OCI-LY7 (cell line): ENCODE measurements around the gene NLRP3. TPM values are rescaled to one million over a fixed set of nuclear protein-coding genes. Genes with fewer than 3 reads are reported as not detected.

ENCODE experiments used
- BruUV-seq: library from RNA; stranded (reverse); fragments of 400-500 nt; replicated peaks from 2 replicates; lab custom pipeline; 2021; lab: Mats Ljungman, UMichigan
- CTCF ChIA-PET: fragments of 300-600 bp; sonication (Branson Sonifier 250); formaldehyde crosslinking; loops from one replicate; lab custom pipeline; 2022; ENCODE audit warnings: antibody characterized with exemption; ENCODE audit not compliant: unreplicated experiment; lab: Charles Lee
- POLR2A ChIA-PET: fragments of 300-600 bp; sonication (Branson Sonifier 250); formaldehyde crosslinking; loops from one replicate; lab custom pipeline; 2022; ENCODE audit warnings: antibody characterized with exemption; lab: Charles Lee
- DNase-seq: peaks from one replicate; pipeline ENCODE4 v3.0.0-alpha.2; 2015; ENCODE audit warnings: low spot score
- H2AFZ ChIP-seq: fragments of 200-600 bp; sonication (generic), shearing (Covaris generic); 2 replicates; pipeline ENCODE4 v1.6.1; 2014; ENCODE audit warnings: mild to moderate bottlenecking, antibody characterized with exemption, low read length, moderate library complexity
- H3K27ac ChIP-seq: fragments of 200-600 bp; sonication (generic); 2 replicates; pipeline ENCODE4 v1.5.1; 2014; ENCODE audit warnings: mixed run types, low read depth, mild to moderate bottlenecking, moderate library complexity, low read length, inconsistent platforms; ENCODE audit not compliant: poor library complexity, severe bottlenecking
- H3K36me3 ChIP-seq: fragments of 200-600 bp; sonication (generic); 2 replicates; pipeline ENCODE4 v1.6.1; 2014; ENCODE audit warnings: mild to moderate bottlenecking, antibody characterized with exemption, low read length, moderate library complexity, mixed read lengths; ENCODE audit not compliant: insufficient read depth
- H3K4me1 ChIP-seq: fragments of 200-600 bp; sonication (generic); 2 replicates; pipeline ENCODE4 v1.5.1; 2014; ENCODE audit warnings: mild to moderate bottlenecking, low read length; ENCODE audit not compliant: insufficient read depth, poor library complexity, severe bottlenecking
- H3K4me2 ChIP-seq: fragments of 200-600 bp; sonication (generic); 2 replicates; pipeline ENCODE4 v1.6.1; 2014; ENCODE audit warnings: mild to moderate bottlenecking, low read length
- H3K4me3 ChIP-seq: fragments of 200-600 bp; sonication (generic); 2 replicates; pipeline ENCODE4 v1.5.1; 2014; ENCODE audit warnings: mild to moderate bottlenecking, low read depth, low read length; ENCODE audit not compliant: poor library complexity, severe bottlenecking
- H3K79me2 ChIP-seq: fragments of 200-600 bp; sonication (generic); 2 replicates; pipeline ENCODE4 v1.6.1; 2016; ENCODE audit warnings: low read depth, mild to moderate bottlenecking, low read length, moderate library complexity, mixed read lengths; ENCODE audit not compliant: insufficient read depth
- H3K9me2 ChIP-seq: fragments of 200-600 bp; sonication (generic); 2 replicates; pipeline ENCODE4 v1.6.1; 2016; ENCODE audit warnings: mild to moderate bottlenecking, low read length, mixed read lengths; ENCODE audit not compliant: insufficient read depth
- H3K9me3 ChIP-seq: fragments of 200-600 bp; sonication (generic); 2 replicates; pipeline ENCODE4 v1.6.1; 2014; ENCODE audit warnings: mild to moderate bottlenecking, mixed run types, low read length, mixed read lengths
- H4K20me1 ChIP-seq: fragments of 200-600 bp; sonication (generic); 2 replicates; pipeline ENCODE4 v1.6.1; 2014; ENCODE audit warnings: mild to moderate bottlenecking, antibody characterized with exemption, low read length, moderate library complexity, mixed read lengths; ENCODE audit not compliant: insufficient read depth
- EZH2phosphoT487 ChIP-seq: fragments of 200-600 bp; sonication (generic); IDR thresholded peaks from 2 replicates; pipeline ENCODE4 v1.6.1; 2018; ENCODE audit warnings: low read depth, borderline replicate concordance, mild to moderate bottlenecking, mixed run types, antibody characterized with exemption, low read length, moderate library complexity, mixed read lengths
- intact Hi-C: fragments of 100-400 bp; cut with micrococcal nuclease; formaldehyde crosslinking; loops from one replicate; pipeline ENCODE4 v1.10.0; 2022; ENCODE audit not compliant: unreplicated experiment
- total RNA-seq, 2 experiments: library from RNA; depleted of rRNA in 1 of 2; stranded (reverse); fragments of >200 nt in 1 of 2; shearing (Covaris generic) in 1 of 2; gene quantifications; 2 replicates each; pipeline ENCODE4 v1.2.3, GENCODE V29; 2014 to 2022
- TF ChIP-seq, protein P1 (sequence below): fragments of 200-600 bp; sonication (generic); conservative IDR thresholded peaks from 2 replicates; pipeline ENCODE4 v1.5.1; 2014; ENCODE audit warnings: mild to moderate bottlenecking, antibody characterized with exemption, low read length, moderate library complexity, mixed read lengths

Gene NLRP3
- total RNA-seq, 2 experiments from 2014 or later, result not detected

DNA sequence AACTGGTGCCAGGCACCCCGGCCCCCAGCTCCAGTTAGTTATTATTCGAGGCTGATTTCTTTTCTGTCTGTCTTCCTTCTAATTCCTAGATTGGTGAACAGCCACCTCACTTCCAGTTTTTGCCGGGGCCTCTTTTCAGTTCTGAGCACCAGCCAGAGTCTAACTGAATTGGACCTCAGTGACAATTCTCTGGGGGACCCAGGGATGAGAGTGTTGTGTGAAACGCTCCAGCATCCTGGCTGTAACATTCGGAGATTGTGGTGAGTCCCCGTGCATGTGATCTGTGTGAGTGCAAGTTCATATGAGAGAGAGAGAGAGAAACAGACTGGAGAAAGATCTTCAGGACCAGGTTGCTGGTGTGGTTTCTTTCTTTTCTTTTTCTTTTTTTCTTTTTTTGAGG is 13.5 kb downstream of the NLRP3 start:
- H3K79me2 ChIP-seq, result no peaks in the 10 kb centered on the region
- intact Hi-C loops, result no loop called here
- no peak overlapping the region for H3K27ac ChIP-seq
- H3K4me3 ChIP-seq, result no peak overlapping the region
- no peak for TF ChIP-seq EZH2phosphoT487
- TF ChIP-seq, protein P1, sequence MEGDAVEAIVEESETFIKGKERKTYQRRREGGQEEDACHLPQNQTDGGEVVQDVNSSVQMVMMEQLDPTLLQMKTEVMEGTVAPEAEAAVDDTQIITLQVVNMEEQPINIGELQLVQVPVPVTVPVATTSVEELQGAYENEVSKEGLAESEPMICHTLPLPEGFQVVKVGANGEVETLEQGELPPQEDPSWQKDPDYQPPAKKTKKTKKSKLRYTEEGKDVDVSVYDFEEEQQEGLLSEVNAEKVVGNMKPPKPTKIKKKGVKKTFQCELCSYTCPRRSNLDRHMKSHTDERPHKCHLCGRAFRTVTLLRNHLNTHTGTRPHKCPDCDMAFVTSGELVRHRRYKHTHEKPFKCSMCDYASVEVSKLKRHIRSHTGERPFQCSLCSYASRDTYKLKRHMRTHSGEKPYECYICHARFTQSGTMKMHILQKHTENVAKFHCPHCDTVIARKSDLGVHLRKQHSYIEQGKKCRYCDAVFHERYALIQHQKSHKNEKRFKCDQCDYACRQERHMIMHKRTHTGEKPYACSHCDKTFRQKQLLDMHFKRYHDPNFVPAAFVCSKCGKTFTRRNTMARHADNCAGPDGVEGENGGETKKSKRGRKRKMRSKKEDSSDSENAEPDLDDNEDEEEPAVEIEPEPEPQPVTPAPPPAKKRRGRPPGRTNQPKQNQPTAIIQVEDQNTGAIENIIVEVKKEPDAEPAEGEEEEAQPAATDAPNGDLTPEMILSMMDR, result no peak
- BruUV-seq, result no TSS peak
- CTCF ChIA-PET, result no interaction called here
- H4K20me1 ChIP-seq, result no peaks in the 10 kb centered on the region
- DNase-seq, result no peak
- POLR2A ChIA-PET, result no interaction called here
- H3K9me2 ChIP-seq, result no peaks in the 10 kb centered on the region
- H3K4me1 ChIP-seq, result no peaks in the 10 kb centered on the region
- no peak overlapping the region for H3K4me2 ChIP-seq
- H3K36me3 ChIP-seq, result no peaks in the 10 kb centered on the region
- no peaks in the 10 kb centered on the region for H3K9me3 ChIP-seq
- H2AFZ ChIP-seq, result no peak overlapping the region

DNA sequence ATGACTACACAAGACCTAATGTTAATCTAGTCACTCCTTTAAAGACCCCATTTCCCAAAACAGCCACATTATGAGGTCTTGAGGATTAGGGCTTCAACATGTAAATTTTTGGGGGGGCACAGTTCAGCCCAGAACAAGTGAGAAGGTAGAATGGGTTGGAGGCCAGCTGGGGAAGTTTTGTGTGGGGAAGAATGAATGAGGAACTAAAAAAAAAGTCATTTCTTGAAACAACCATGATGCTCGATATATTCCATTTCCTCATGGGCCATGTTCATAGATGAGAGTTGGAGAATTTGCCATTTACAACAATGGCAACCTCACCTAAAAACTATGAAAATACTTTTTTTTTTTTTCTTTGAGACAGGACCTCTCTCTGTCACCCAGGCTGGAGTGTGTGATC is 14.5 kb downstream of the NLRP3 start:
- Histone ChIP-seq H3K9me3 (no peaks in the 10 kb centered on the region), H3K79me2 (no peaks in the 10 kb centered on the region), H3K27ac (no peak overlapping the region), H4K20me1 (no peaks in the 10 kb centered on the region), H3K4me1 (no peaks in the 10 kb centered on the region), H3K9me2 (no peaks in the 10 kb centered on the region), H3K4me2 (no peak overlapping the region), H3K36me3 (no peaks in the 10 kb centered on the region), H3K4me3 (no peak overlapping the region), H2AFZ (no peak overlapping the region)
- DNase-seq, result no peak
- CTCF ChIA-PET, result no interaction called here
- BruUV-seq, result no TSS peak
- TF ChIP-seq, protein P1, result no peak
- TF ChIP-seq EZH2phosphoT487, result no peak
- POLR2A ChIA-PET, result no interaction called here
- intact Hi-C loops, result no loop called here

DNA sequence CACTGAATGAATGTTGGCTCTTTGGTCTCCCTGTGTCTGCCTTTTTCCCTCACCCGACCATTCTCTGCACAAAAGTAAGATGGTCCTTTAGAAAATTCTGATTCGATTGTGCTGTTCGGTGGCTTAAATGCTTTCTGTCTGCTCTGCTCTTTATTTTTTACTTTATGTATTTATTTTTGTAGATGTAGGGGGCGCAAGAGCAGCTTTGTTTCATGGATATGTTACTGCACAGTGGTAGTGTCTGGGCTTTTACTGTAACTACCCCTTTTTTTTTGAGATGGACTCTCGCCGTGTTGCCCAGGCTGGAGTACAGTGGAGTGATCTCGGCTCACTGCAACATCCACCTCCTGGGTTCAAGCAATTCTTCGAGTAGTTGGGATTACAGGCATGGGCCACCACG is 15.7 kb downstream of the NLRP3 start:
- H3K79me2 ChIP-seq, result no peaks in the 10 kb centered on the region
- intact Hi-C loops, result no loop called here
- H3K4me2 ChIP-seq, result no peak overlapping the region
- no peaks in the 10 kb centered on the region for H3K9me2 ChIP-seq
- TF ChIP-seq, protein P1, result peak; percentile 63
- TF ChIP-seq EZH2phosphoT487, result no peak
- POLR2A ChIA-PET, result no interaction called here
- H4K20me1 ChIP-seq, result no peaks in the 10 kb centered on the region
- DNase-seq, result no peak
- H3K9me3 ChIP-seq, result no peaks in the 10 kb centered on the region
- no peak overlapping the region for H3K4me3 ChIP-seq
- no peak overlapping the region for H3K27ac ChIP-seq
- H3K36me3 ChIP-seq, result no peaks in the 10 kb centered on the region
- CTCF ChIA-PET, result interaction anchor here (0.5 kb wide), 1 partner anchor 17 kb away, joined by 3 read pairs; no protein-coding TSS in a partner anchor
- no peaks in the 10 kb centered on the region for H3K4me1 ChIP-seq
- no peak overlapping the region for H2AFZ ChIP-seq
- no TSS peak for BruUV-seq
